HepG2 (cell line): ENCODE results near the gene TMEM167B. TPM values are rescaled to one million over a fixed set of nuclear protein-coding genes. Genes with fewer than 3 reads are reported as not detected.
A peak's percentile ranks its signal among the peaks of the same experiment; 100 is the strongest.

Experiments used
- AFF4 ChIP-seq: sonication (generic); formaldehyde crosslinking; IDR thresholded peaks from 2 replicates; pipeline ENCODE4 v1.4.0; 2020; ENCODE audit warnings: missing genetic modification reagents
- ESRRA ChIP-seq: sonication (generic); formaldehyde crosslinking; IDR thresholded peaks from 2 replicates; pipeline ENCODE4 v1.5.1; 2020; ENCODE audit warnings: mild to moderate bottlenecking, low read depth, missing genetic modification reagents
- FIP1L1 ChIP-seq: fragments of 200-400 bp; formaldehyde crosslinking; IDR thresholded peaks from 2 replicates; pipeline ENCODE4 v1.6.1; 2018; ENCODE audit warnings: low read depth, mild to moderate bottlenecking, low read length, moderate library complexity, borderline replicate concordance; ENCODE audit not compliant: insufficient read depth
- GMEB1 ChIP-seq: sonication (generic); formaldehyde crosslinking; IDR thresholded peaks from 2 replicates; pipeline ENCODE4 v1.5.1; 2020; ENCODE audit warnings: missing genetic modification reagents, mild to moderate bottlenecking, borderline replicate concordance
- GTF3A ChIP-seq: sonication (generic); formaldehyde crosslinking; conservative IDR thresholded peaks from 2 replicates; pipeline ENCODE4 v1.4.0; 2020; ENCODE audit warnings: mild to moderate bottlenecking, missing genetic modification reagents
- IKZF1 ChIP-seq: fragments of 450-650 bp; IDR thresholded peaks from 2 replicates; pipeline ENCODE4 v1.7.1; 2016
- KAT7 ChIP-seq: IDR thresholded peaks from 2 replicates; pipeline ENCODE4 v1.6.1; 2018; ENCODE audit warnings: borderline replicate concordance, missing compliant biosample characterization
- POLR2AphosphoS5 ChIP-seq: IDR thresholded peaks from 2 replicates; pipeline ENCODE4 v1.6.1; 2012; ENCODE audit warnings: low read depth, low read length
- REPIN1 ChIP-seq: sonication (generic); formaldehyde crosslinking; IDR thresholded peaks from 2 replicates; pipeline ENCODE4 v1.8.0; 2022; ENCODE audit warnings: missing genetic modification reagents, low read depth, mild to moderate bottlenecking, borderline replicate concordance
- RFX5 ChIP-seq: IDR thresholded peaks from 2 replicates; pipeline ENCODE4 v1.6.1; 2011; ENCODE audit warnings: low read depth, low read length, improper control_type of control experiment
- TARDBP ChIP-seq: sonication (generic); formaldehyde crosslinking; IDR thresholded peaks from 2 replicates; pipeline ENCODE4 v1.8.0; 2022; ENCODE audit warnings: mild to moderate bottlenecking, missing genetic modification reagents
- ZFP36L2 ChIP-seq: sonication (generic); formaldehyde crosslinking; IDR thresholded peaks from 2 replicates; pipeline ENCODE4 v1.4.0; 2020; ENCODE audit warnings: missing genetic modification reagents
- ZNF263 ChIP-seq: sonication (generic); formaldehyde crosslinking; IDR thresholded peaks from 2 replicates; pipeline ENCODE4 v1.4.0; 2020; ENCODE audit warnings: missing genetic modification reagents
- ZNF367 ChIP-seq: sonication (generic); formaldehyde crosslinking; IDR thresholded peaks from 2 replicates; pipeline ENCODE4 v1.4.0; 2020; ENCODE audit warnings: missing genetic modification reagents, borderline replicate concordance
- ZNF652 ChIP-seq: IDR thresholded peaks from 2 replicates; pipeline ENCODE4 v1.6.1; 2016; ENCODE audit warnings: low read depth, borderline replicate concordance
- ZNF816 ChIP-seq: sonication (generic); formaldehyde crosslinking; IDR thresholded peaks from 2 replicates; pipeline ENCODE4 v1.8.0; 2022; ENCODE audit warnings: missing genetic modification reagents, mild to moderate bottlenecking, borderline replicate concordance
- polyA plus RNA-seq, 8 experiments: library from polyadenylated mRNA; depleted of rRNA in 3 of 8; stranded (reverse) in 7 of 8; unstranded in 1 of 8; fragments of >200 nt; fragmentation: Illumina TruSeq in 4 of 8; extraction: Trizol in 4 of 8; gene quantifications; 2 replicates each; pipeline versions ENCODE4 v1.2.1 to v1.2.3, GENCODE V29; 2011 to 2016; ENCODE audit warnings: low read depth in 4 of 8, missing spikeins in 1 of 8, mixed read lengths in 1 of 8; ENCODE audit not compliant: insufficient read depth in 1 of 8
- total RNA-seq, 5 experiments: library from RNA; depleted of rRNA; stranded (reverse); fragments of >200 nt; fragmentation: Illumina TruSeq; extraction: Trizol; gene quantifications; 2 replicates each; pipeline ENCODE4 v1.2.3, GENCODE V29; 2016; ENCODE audit warnings: low read depth in 1 of 5
- TF ChIP-seq, protein P1 (sequence below): sonication (generic); formaldehyde crosslinking; IDR thresholded peaks from 2 replicates; pipeline ENCODE4 v1.8.0; 2022; ENCODE audit warnings: missing genetic modification reagents, mild to moderate bottlenecking, inconsistent platforms, borderline replicate concordance
- TF ChIP-seq, protein P2 (sequence below): sonication (generic); formaldehyde crosslinking; conservative IDR thresholded peaks from 2 replicates; pipeline ENCODE4 v1.4.0; 2020; ENCODE audit warnings: missing genetic modification reagents

Gene TMEM167B
- total and polyA plus RNA-seq, 2 of the 13 experiments (the other 11 are each of a cell fraction or from before 2014, with no cell fraction given), result 9.5 to 22.4 TPM

GRCh38 chr1:109099938-109100773, 9.6 kb downstream of the TMEM167B start (continued):
- TF ChIP-seq, protein P1, sequence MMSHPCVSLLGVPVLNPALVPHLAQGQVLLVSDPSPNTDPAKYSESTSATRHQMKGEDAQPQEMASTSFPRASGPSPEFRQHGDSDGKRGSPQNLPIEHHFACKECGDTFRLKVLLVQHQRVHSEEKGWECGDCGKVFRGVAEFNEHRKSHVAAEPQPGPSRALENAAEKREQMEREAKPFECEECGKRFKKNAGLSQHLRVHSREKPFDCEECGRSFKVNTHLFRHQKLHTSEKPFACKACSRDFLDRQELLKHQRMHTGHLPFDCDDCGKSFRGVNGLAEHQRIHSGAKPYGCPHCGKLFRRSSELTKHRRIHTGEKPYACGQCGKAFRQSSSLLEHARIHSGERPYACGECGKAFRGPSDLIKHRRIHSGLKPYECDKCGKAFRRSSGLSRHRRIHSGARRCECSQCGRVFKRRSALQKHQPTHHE (CRISPR knock-in tag), result no peak; the same call in 1 of the 2 replicates
- TF ChIP-seq FIP1L1 (peak; percentile 76; the same call in 1 of the 2 replicates), AFF4 (peak; percentile 77; the same call in 1 of the 2 replicates), REPIN1 (CRISPR knock-in tag) (peak; percentile 96; the same call in 1 of the 2 replicates), POLR2AphosphoS5 (peak; percentile 100), ZNF816 (peak; percentile 81; the same call in 1 of the 2 replicates), ZNF263 (peak; percentile 48; the same call in 1 of the 2 replicates), ZNF652 (no peak; the same call in 1 of the 2 replicates), ZNF367 (CRISPR knock-in tag) (0 out of 2 replicates have a peak, but pooled peaks have one; percentile 44), RFX5 (no peak), KAT7 (CRISPR knock-in tag) (0 out of 2 replicates have a peak, but pooled peaks have one; percentile 44), TARDBP (CRISPR knock-in tag) (peak; percentile 96), ZFP36L2 (no peak), ESRRA (CRISPR knock-in tag) (peak; percentile 75), GTF3A (CRISPR knock-in tag) (0 out of 2 replicates have a peak, but pooled peaks have one; percentile 30), GMEB1 (CRISPR knock-in tag) (peak; percentile 82; the same call in 1 of the 2 replicates), IKZF1 (no peak)
- TF ChIP-seq, protein P2, sequence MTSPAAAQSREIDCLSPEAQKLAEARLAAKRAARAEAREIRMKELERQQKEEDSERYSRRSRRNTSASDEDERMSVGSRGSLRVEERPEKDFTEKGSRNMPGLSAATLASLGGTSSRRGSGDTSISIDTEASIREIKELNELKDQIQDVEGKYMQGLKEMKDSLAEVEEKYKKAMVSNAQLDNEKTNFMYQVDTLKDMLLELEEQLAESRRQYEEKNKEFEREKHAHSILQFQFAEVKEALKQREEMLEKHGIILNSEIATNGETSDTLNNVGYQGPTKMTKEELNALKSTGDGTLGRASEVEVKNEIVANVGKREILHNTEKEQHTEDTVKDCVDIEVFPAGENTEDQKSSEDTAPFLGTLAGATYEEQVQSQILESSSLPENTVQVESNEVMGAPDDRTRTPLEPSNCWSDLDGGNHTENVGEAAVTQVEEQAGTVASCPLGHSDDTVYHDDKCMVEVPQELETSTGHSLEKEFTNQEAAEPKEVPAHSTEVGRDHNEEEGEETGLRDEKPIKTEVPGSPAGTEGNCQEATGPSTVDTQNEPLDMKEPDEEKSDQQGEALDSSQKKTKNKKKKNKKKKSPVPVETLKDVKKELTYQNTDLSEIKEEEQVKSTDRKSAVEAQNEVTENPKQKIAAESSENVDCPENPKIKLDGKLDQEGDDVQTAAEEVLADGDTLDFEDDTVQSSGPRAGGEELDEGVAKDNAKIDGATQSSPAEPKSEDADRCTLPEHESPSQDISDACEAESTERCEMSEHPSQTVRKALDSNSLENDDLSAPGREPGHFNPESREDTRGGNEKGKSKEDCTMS (CRISPR knock-in tag), result no peak
